K562 (cell line): ENCODE measurements around the gene USP48. TPM values are rescaled to one million over a fixed set of nuclear protein-coding genes. Genes with fewer than 3 reads are reported as not detected.

Source experiments
- ARID3B ChIP-seq: fragments of 250-450 bp; sonication (Bioruptor Pico); IDR thresholded peaks from 2 replicates; pipeline ENCODE4 v1.4.0; 2020; ENCODE audit warnings: borderline replicate concordance
- GTF2F1 ChIP-seq: IDR thresholded peaks from 2 replicates; pipeline ENCODE4 v1.6.1; 2011; ENCODE audit warnings: low read depth, low read length, improper control_type of control experiment
- HNRNPH1 ChIP-seq: fragments of 200-400 bp; formaldehyde crosslinking; optimal IDR thresholded peaks from 2 replicates; pipeline ENCODE3; 2017; ENCODE audit warnings: low read depth, mild to moderate bottlenecking, low read length, moderate library complexity
- MCM5 ChIP-seq: fragments of 450-650 bp; IDR thresholded peaks from 2 replicates; pipeline ENCODE4 v1.6.1; 2016; ENCODE audit warnings: low read depth
- MITF ChIP-seq: IDR thresholded peaks from 2 replicates; pipeline ENCODE4 v1.6.1; 2014; ENCODE audit warnings: antibody characterized with exemption
- MTA3 ChIP-seq: fragments of 450-650 bp; formaldehyde crosslinking; IDR thresholded peaks from 2 replicates; pipeline ENCODE4 v1.6.1; 2017; ENCODE audit warnings: mild to moderate bottlenecking, borderline replicate concordance
- NCOA1 ChIP-seq: fragments of 450-650 bp; IDR thresholded peaks from 2 replicates; pipeline ENCODE4 v1.6.1; 2016; ENCODE audit warnings: low read depth
- NR2F6 ChIP-seq: fragments of 450-650 bp; formaldehyde crosslinking; IDR thresholded peaks from 2 replicates; pipeline ENCODE4 v1.4.0; 2020; ENCODE audit warnings: mild to moderate bottlenecking
- PHTF2 ChIP-seq: fragments of 250-450 bp; sonication (Bioruptor Pico); IDR thresholded peaks from 2 replicates; pipeline ENCODE4 v1.5.0; 2021; ENCODE audit warnings: mild to moderate bottlenecking
- RBM39 ChIP-seq: fragments of 200-400 bp; formaldehyde crosslinking; optimal IDR thresholded peaks from 2 replicates; pipeline ENCODE3; 2018; ENCODE audit warnings: low read depth, low read length
- SAP30 ChIP-seq: fragments of 200-600 bp; sonication (generic); IDR thresholded peaks from 2 replicates; pipeline ENCODE4 v1.6.1; 2012; ENCODE audit warnings: borderline replicate concordance, low read depth, mild to moderate bottlenecking, moderate library complexity, low read length, control low read depth, inconsistent platforms; ENCODE audit not compliant: insufficient read depth, poor library complexity, severe bottlenecking
- SIX5 ChIP-seq, 2 experiments: IDR thresholded peaks; 2 replicates each; pipeline ENCODE4 v1.6.1; 2011; ENCODE audit warnings: low read length in 2 of 2, borderline replicate concordance in 1 of 2, low read depth in 1 of 2, mild to moderate bottlenecking in 1 of 2, moderate library complexity in 1 of 2; ENCODE audit not compliant: insufficient read depth in 1 of 2
- SREBF2 ChIP-seq: sonication (generic); formaldehyde crosslinking; IDR thresholded peaks from 2 replicates; pipeline ENCODE4 v1.4.0; 2020; ENCODE audit warnings: mild to moderate bottlenecking, missing genetic modification reagents
- STAT5B ChIP-seq: fragments of 250-450 bp; sonication (Bioruptor Pico); IDR thresholded peaks from 2 replicates; pipeline ENCODE4 v1.8.0; 2021; ENCODE audit warnings: mild to moderate bottlenecking, inconsistent platforms
- TEAD4 ChIP-seq, 2 experiments: sonication (generic) in 1 of 2; formaldehyde crosslinking in 1 of 2; IDR thresholded peaks; 2 replicates each; pipeline versions ENCODE4 v1.6.1 to v1.8.0; 2012 to 2022; ENCODE audit warnings: borderline replicate concordance in 1 of 2, inconsistent platforms in 1 of 2, low read length in 1 of 2, mild to moderate bottlenecking in 1 of 2, missing genetic modification reagents in 1 of 2
- ZBTB5 ChIP-seq: fragments of 450-650 bp; IDR thresholded peaks from 2 replicates; pipeline ENCODE4 v1.6.1; 2017; ENCODE audit warnings: antibody characterized with exemption
- ZC3H8 ChIP-seq: fragments of 450-650 bp; IDR thresholded peaks from 2 replicates; pipeline ENCODE4 v1.6.1; 2017
- ZNF274 ChIP-seq: IDR thresholded peaks from 2 replicates; pipeline ENCODE4 v1.6.1; 2011; ENCODE audit warnings: low read depth, mild to moderate bottlenecking, low read length, moderate library complexity, borderline replicate concordance
- ZNF3 ChIP-seq: fragments of 250-450 bp; sonication (Bioruptor Pico); IDR thresholded peaks from 2 replicates; pipeline ENCODE4 v1.5.0; 2021; ENCODE audit warnings: mild to moderate bottlenecking, moderate library complexity
- ZNF76 ChIP-seq: fragments of 250-450 bp; sonication (Bioruptor Pico); IDR thresholded peaks from 2 replicates; pipeline ENCODE4 v1.4.0; 2020; ENCODE audit warnings: mild to moderate bottlenecking, moderate library complexity, borderline replicate concordance
- ZNF764 ChIP-seq: fragments of 250-450 bp; sonication (Bioruptor Pico); IDR thresholded peaks from 2 replicates; pipeline ENCODE4 v1.4.0; 2020; ENCODE audit warnings: low read depth, mild to moderate bottlenecking, moderate library complexity
- ZSCAN29 ChIP-seq: fragments of 450-650 bp; IDR thresholded peaks from 2 replicates; pipeline ENCODE4 v1.6.1; 2017
- polyA plus RNA-seq, 8 experiments: library from polyadenylated mRNA; depleted of rRNA in 4 of 8; stranded (reverse) in 5 of 8; unstranded in 3 of 8; fragments of >200 nt; fragmentation: Nextera tagmentation in 2 of 8; fragmentation: Illumina TruSeq in 1 of 8; extraction: Ambion mirVana in 2 of 8; extraction: Trizol in 1 of 8; gene quantifications; 2 replicates each; pipeline versions ENCODE4 v1.2.1 to v1.2.3, GENCODE V29; 2011 to 2014; ENCODE audit warnings: inconsistent platforms in 1 of 8, missing spikeins in 1 of 8
- total RNA-seq, 7 experiments: library from RNA; depleted of rRNA in 6 of 7; stranded (reverse); fragments of >200 nt in 6 of 7; fragmentation: Illumina TruSeq in 2 of 7; extraction: Trizol in 2 of 7; gene quantifications; 2 replicates each; pipeline versions ENCODE4 v1.2.1 to v1.2.3, GENCODE V29; 2011 to 2021; ENCODE audit warnings: low replicate concordance in 1 of 7

The USP48 gene
- total and polyA plus RNA-seq, 9 of the 15 experiments (the other 6 are each of a cell fraction or from before 2014, with no cell fraction given): 23.3 to 123 (median 106) TPM

- TF ChIP-seq MTA3: peak; percentile 86
- no peak for TF ChIP-seq RBM39
- no peak for TF ChIP-seq SREBF2 (CRISPR knock-in tag)
- TF ChIP-seq STAT5B (CRISPR knock-in tag): no peak
- TF ChIP-seq GTF2F1: no peak; the same call in 1 of the 2 replicates
- TF ChIP-seq ZNF274: no peak
- peak; percentile 80; the same call in 1 of the 2 replicates for TF ChIP-seq ZNF76 (CRISPR knock-in tag)
- TF ChIP-seq ARID3B (CRISPR knock-in tag): no peak
- peak; percentile 52 for TF ChIP-seq ZSCAN29
- TF ChIP-seq ZC3H8: no peak
- peak; percentile 75 for TF ChIP-seq NCOA1
- TF ChIP-seq ZNF764 (CRISPR knock-in tag): no peak
- no peak; the same call in 1 of the 2 replicates for TF ChIP-seq TEAD4 (IDR thresholded peaks at IDR 0.05; ENCODE audit: low read length)
- TF ChIP-seq TEAD4 (CRISPR knock-in tag; IDR thresholded peaks at IDR 0.05; ENCODE audit: borderline replicate concordance): peak; percentile 80; the same call in 1 of the 2 replicates
- TF ChIP-seq ZBTB5: no peak
- peak in 1 of 2 experiments; percentile 18; a peak in 2 of 4 replicates for TF ChIP-seq SIX5 (IDR thresholded peaks at IDR 0.05; ENCODE audit: borderline replicate concordance in 1 of 2, insufficient read depth in 1 of 2, low read depth in 1 of 2, low read length in 2 of 2)
- no peak for TF ChIP-seq SAP30
- no peak for TF ChIP-seq PHTF2 (CRISPR knock-in tag)
- no peak for TF ChIP-seq MCM5
- TF ChIP-seq ZNF3 (CRISPR knock-in tag): no peak
- peak; percentile 69 for TF ChIP-seq MITF
- TF ChIP-seq NR2F6: no peak
- no peak for TF ChIP-seq HNRNPH1
These were observed at the start of gene USP48 (continued) for GRCh38 chr1:21782868-21783678.
